B cell (primary cell): ENCODE results near the gene MAP3K9.

Experiments
- EZH2 ChIP-seq: IDR thresholded peaks from 2 replicates; pipeline ENCODE4 v1.6.1; 2012; ENCODE audit warnings: borderline replicate concordance, low read depth, mild to moderate bottlenecking, moderate library complexity, low read length; ENCODE audit not compliant: insufficient read depth, poor library complexity, severe bottlenecking
- TF ChIP-seq, protein P1 (sequence below): fragments of 200-600 bp; IDR thresholded peaks from one replicate; pipeline ENCODE4 v1.8.0; 2022; ENCODE audit warnings: antibody characterized with exemption, mild to moderate bottlenecking

DNA sequence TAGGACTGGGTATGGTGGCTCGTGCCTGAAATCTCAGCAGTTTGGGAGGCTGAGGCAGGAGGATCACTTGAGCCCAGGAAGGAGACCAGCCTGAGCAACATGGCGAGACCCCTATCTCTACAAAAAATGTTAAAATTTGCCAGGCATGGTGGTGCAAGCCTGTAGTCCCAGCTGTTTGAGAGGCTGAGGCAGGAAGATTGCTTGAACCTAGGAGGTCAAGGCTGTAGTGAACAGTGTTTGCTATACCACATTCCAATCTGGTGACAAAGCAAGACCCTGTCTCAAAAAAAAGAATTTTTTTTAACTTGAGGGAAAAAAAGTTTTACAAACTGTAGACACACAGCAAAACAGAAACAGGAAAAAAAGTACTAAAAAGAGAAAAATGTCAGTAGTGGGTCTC lies 2.3 kb upstream of the MAP3K9 start:
- TF ChIP-seq, protein P1, sequence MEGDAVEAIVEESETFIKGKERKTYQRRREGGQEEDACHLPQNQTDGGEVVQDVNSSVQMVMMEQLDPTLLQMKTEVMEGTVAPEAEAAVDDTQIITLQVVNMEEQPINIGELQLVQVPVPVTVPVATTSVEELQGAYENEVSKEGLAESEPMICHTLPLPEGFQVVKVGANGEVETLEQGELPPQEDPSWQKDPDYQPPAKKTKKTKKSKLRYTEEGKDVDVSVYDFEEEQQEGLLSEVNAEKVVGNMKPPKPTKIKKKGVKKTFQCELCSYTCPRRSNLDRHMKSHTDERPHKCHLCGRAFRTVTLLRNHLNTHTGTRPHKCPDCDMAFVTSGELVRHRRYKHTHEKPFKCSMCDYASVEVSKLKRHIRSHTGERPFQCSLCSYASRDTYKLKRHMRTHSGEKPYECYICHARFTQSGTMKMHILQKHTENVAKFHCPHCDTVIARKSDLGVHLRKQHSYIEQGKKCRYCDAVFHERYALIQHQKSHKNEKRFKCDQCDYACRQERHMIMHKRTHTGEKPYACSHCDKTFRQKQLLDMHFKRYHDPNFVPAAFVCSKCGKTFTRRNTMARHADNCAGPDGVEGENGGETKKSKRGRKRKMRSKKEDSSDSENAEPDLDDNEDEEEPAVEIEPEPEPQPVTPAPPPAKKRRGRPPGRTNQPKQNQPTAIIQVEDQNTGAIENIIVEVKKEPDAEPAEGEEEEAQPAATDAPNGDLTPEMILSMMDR: no peak
- TF ChIP-seq EZH2: no peak
